K562 (cell line): ENCODE data around the gene ARMC12. TPM values are rescaled to one million over a fixed set of nuclear protein-coding genes. Genes with fewer than 3 reads are reported as not detected.

Experiments used
- CBX8 ChIP-seq: fragments of 200-600 bp; sonication (generic); IDR thresholded peaks from 2 replicates; pipeline ENCODE4 v1.6.1; 2012; ENCODE audit warnings: borderline replicate concordance, mixed run types, low read depth, mild to moderate bottlenecking, moderate library complexity, mixed read lengths, low read length, control low read depth, inconsistent platforms; ENCODE audit not compliant: poor library complexity, severe bottlenecking; ENCODE audit errors: extremely low read depth
- CUX1 ChIP-seq: fragments of 200-800 bp; sonication (Bioruptor generic); IDR thresholded peaks from 2 replicates; pipeline ENCODE4 v1.6.1; 2016; ENCODE audit warnings: missing genetic modification characterization, missing compliant biosample characterization
- ERF ChIP-seq: fragments of 450-650 bp; formaldehyde crosslinking; IDR thresholded peaks from 2 replicates; pipeline ENCODE4 v1.4.0; 2020; ENCODE audit warnings: mild to moderate bottlenecking, mixed read lengths
- KLF13 ChIP-seq: fragments of 450-650 bp; IDR thresholded peaks from 2 replicates; pipeline ENCODE4 v1.6.1; 2016; ENCODE audit warnings: missing genetic modification characterization, low read depth, mild to moderate bottlenecking, missing compliant biosample characterization, moderate library complexity, borderline replicate concordance
- MAFG ChIP-seq: fragments of 450-650 bp; conservative IDR thresholded peaks from 2 replicates; pipeline ENCODE4 v1.6.1; 2016; ENCODE audit warnings: missing genetic modification characterization, missing compliant biosample characterization
- NR2C1 ChIP-seq, 2 experiments: fragments of 450-650 bp; IDR thresholded peaks; 2 replicates each; pipeline ENCODE4 v1.6.1; 2017; ENCODE audit warnings: mild to moderate bottlenecking in 2 of 2, antibody characterized with exemption in 1 of 2, inconsistent platforms in 1 of 2, missing compliant biosample characterization in 1 of 2, missing genetic modification characterization in 1 of 2
- PBX2 ChIP-seq, 2 experiments: IDR thresholded peaks in 1 of 2; conservative IDR thresholded peaks in 1 of 2; 2 replicates each; pipeline ENCODE4 v1.6.1; 2016; ENCODE audit warnings: low read depth in 2 of 2, mild to moderate bottlenecking in 1 of 2, missing compliant biosample characterization in 1 of 2, missing genetic modification characterization in 1 of 2, moderate library complexity in 1 of 2
- POU5F1 ChIP-seq: fragments of 150-350 bp; IDR thresholded peaks from 2 replicates; pipeline ENCODE4 v1.6.1; 2014; ENCODE audit warnings: borderline replicate concordance, low read length, low read depth, mild to moderate bottlenecking; ENCODE audit not compliant: partially characterized antibody
- TAL1 ChIP-seq: fragments of 450-650 bp; IDR thresholded peaks from 2 replicates; pipeline ENCODE4 v1.6.1; 2016; ENCODE audit warnings: mild to moderate bottlenecking
- TEAD2 ChIP-seq: fragments of 450-650 bp; IDR thresholded peaks from 2 replicates; pipeline ENCODE4 v1.6.1; 2016; ENCODE audit warnings: missing genetic modification characterization, control low read depth, missing compliant biosample characterization
- TGIF2 ChIP-seq: sonication (generic); formaldehyde crosslinking; IDR thresholded peaks from 2 replicates; pipeline ENCODE4 v1.8.1; 2022; ENCODE audit warnings: mild to moderate bottlenecking, missing genetic modification reagents, moderate library complexity
- ZBTB49 ChIP-seq: sonication (generic); formaldehyde crosslinking; IDR thresholded peaks from 2 replicates; pipeline ENCODE4 v1.8.0; 2022; ENCODE audit warnings: missing genetic modification reagents, mild to moderate bottlenecking, borderline replicate concordance
- polyA plus RNA-seq, 8 experiments: library from polyadenylated mRNA; depleted of rRNA in 4 of 8; stranded (reverse) in 5 of 8; unstranded in 3 of 8; fragments of >200 nt; fragmentation: Nextera tagmentation in 2 of 8; fragmentation: Illumina TruSeq in 1 of 8; extraction: Ambion mirVana in 2 of 8; extraction: Trizol in 1 of 8; gene quantifications; 2 replicates each; pipeline versions ENCODE4 v1.2.1 to v1.2.3, GENCODE V29; 2011 to 2014; ENCODE audit warnings: inconsistent platforms in 1 of 8, missing spikeins in 1 of 8
- total RNA-seq, 7 experiments: library from RNA; depleted of rRNA in 6 of 7; stranded (reverse); fragments of >200 nt in 6 of 7; fragmentation: Illumina TruSeq in 2 of 7; extraction: Trizol in 2 of 7; gene quantifications; 2 replicates each; pipeline versions ENCODE4 v1.2.1 to v1.2.3, GENCODE V29; 2011 to 2021; ENCODE audit warnings: low replicate concordance in 1 of 7

Gene ARMC12
- total and polyA plus RNA-seq, 9 of the 15 experiments (the other 6 are each of a cell fraction or from before 2014, with no cell fraction given): 0.09 to 0.58 (median 0.31) TPM; not detected in 3

- TF ChIP-seq CUX1 (peak; percentile 69; the same call in 1 of the 2 replicates), KLF13 (tag) (peak; percentile 72; the same call in 1 of the 2 replicates), POU5F1 (no peak), NR2C1 (IDR thresholded peaks at IDR 0.05) (no peak), NR2C1 (tag; IDR thresholded peaks at IDR 0.05) (peak; percentile 62; the same call in 1 of the 2 replicates), MAFG (peak; percentile 56), ZBTB49 (CRISPR knock-in tag) (no peak), TAL1 (no peak), TGIF2 (CRISPR knock-in tag) (no peak), TEAD2 (0 out of 2 replicates have a peak, but pooled peaks have one; percentile 9), PBX2 (CRISPR knock-in tag; IDR thresholded peaks at IDR 0.05; ENCODE audit: low read depth) (no peak), PBX2 (tag; conservative IDR thresholded peaks at IDR 0.05; ENCODE audit: low read depth) (no peak), ERF (CRISPR knock-in tag) (peak; percentile 80), CBX8 (no peak)
These were observed 8.7 kb upstream of the ARMC12 start (continued) for GRCh38 chr6:35727935-35728682.
